B cell (primary cell): ENCODE data around the gene MBOAT7. TPM values are rescaled to one million over a fixed set of nuclear protein-coding genes. Genes with fewer than 3 reads are reported as not detected.
A peak's percentile ranks its signal among the peaks of the same experiment; 100 is the strongest.

Experiments used
- ATAC-seq: fragments of 200-7000 bp; cut with Tn5 transposase; one replicate; pipeline ENCODE4 v1.10.0; 2021; ENCODE audit warnings: low read depth, mild to moderate bottlenecking, moderate number of reproducible peaks, moderate library complexity
- CTCF ChIA-PET: fragments of 350-600 bp; sonication (Branson Sonifier 250); formaldehyde crosslinking; loops from one replicate; lab custom pipeline; 2021; ENCODE audit warnings: antibody characterized with exemption, inconsistent platforms; lab: Charles Lee
- POLR2A ChIA-PET: fragments of 350-600 bp; sonication (Branson Sonifier 250); formaldehyde crosslinking; loops from one replicate; lab custom pipeline; 2021; ENCODE audit warnings: antibody characterized with exemption; lab: Charles Lee
- DNase-seq: peaks from one replicate; pipeline ENCODE4 v3.0.0; 2013
- H2AFZ ChIP-seq: 2 replicates; pipeline ENCODE4 v1.6.1; 2012; ENCODE audit warnings: mild to moderate bottlenecking, low read depth, low read length; ENCODE audit not compliant: insufficient read depth, poor library complexity, severe bottlenecking
- H3K27ac ChIP-seq, 2 donors: 1 replicate in 1 of 2; 2 replicates in 1 of 2; pipeline ENCODE4 v1.5.1; 2012 to 2013; ENCODE audit warnings: low read length in 2 of 2, mild to moderate bottlenecking in 2 of 2, moderate library complexity in 1 of 2
- H3K27me3 ChIP-seq, 4 experiments: fragments of 200-600 bp in 1 of 4; sonication (generic) in 1 of 4; replicated peaks in 1 of 4; 1 replicate in 2 of 4; 2 replicates in 2 of 4; pipeline versions ENCODE4 v1.6.1 to v1.7.0; 2013 to 2016; ENCODE audit warnings: low read length in 3 of 4, mild to moderate bottlenecking in 2 of 4, mixed read lengths in 1 of 4, moderate library complexity in 1 of 4; ENCODE audit not compliant: insufficient read depth in 4 of 4, control insufficient read depth in 3 of 4; ENCODE audit errors: control extremely low read depth in 1 of 4
- H3K36me3 ChIP-seq, 2 experiments: replicated peaks in 1 of 2; 1 replicate in 1 of 2; 2 replicates in 1 of 2; pipeline versions ENCODE4 v1.6.1 to v1.7.1; 2013; ENCODE audit warnings: low read length in 1 of 2; ENCODE audit not compliant: insufficient read depth in 2 of 2, control insufficient read depth in 1 of 2; ENCODE audit errors: control extremely low read depth in 1 of 2, extremely low read depth in 1 of 2
- H3K4me1 ChIP-seq, 2 donors: fragments of 200-600 bp in 1 of 2; sonication (generic) in 1 of 2; 1 replicate in 1 of 2; 2 replicates in 1 of 2; pipeline versions ENCODE4 v1.5.1 to v1.6.1; 2013 to 2017; ENCODE audit warnings: low read length in 2 of 2; ENCODE audit not compliant: control insufficient read depth in 2 of 2, insufficient read depth in 2 of 2
- H3K4me2 ChIP-seq: replicated peaks from 2 replicates; pipeline ENCODE3; 2012; ENCODE audit warnings: mild to moderate bottlenecking, low read depth, low read length; ENCODE audit not compliant: poor library complexity, severe bottlenecking
- H3K4me3 ChIP-seq, 5 experiments: fragments of 200-600 bp in 1 of 5; sonication (generic) in 1 of 5; 1 replicate in 3 of 5; 2 replicates in 2 of 5; pipeline versions ENCODE4 v1.5.1 to v1.7.0; 2011 to 2016; ENCODE audit warnings: low read length in 4 of 5, mild to moderate bottlenecking in 4 of 5, low read depth in 2 of 5, control low read depth in 1 of 5, moderate library complexity in 1 of 5; ENCODE audit not compliant: insufficient read depth in 1 of 5; ENCODE audit errors: control extremely low read depth in 1 of 5, extremely low read depth in 1 of 5
- H3K79me2 ChIP-seq: fragments of 200-600 bp; sonication (generic); one replicate; pipeline ENCODE4 v1.6.0; 2016; ENCODE audit warnings: low read length; ENCODE audit not compliant: control insufficient read depth, insufficient read depth
- H3K9ac ChIP-seq: fragments of 200-600 bp; sonication (generic); 2 replicates; pipeline ENCODE4 v1.6.1; 2017; ENCODE audit warnings: mild to moderate bottlenecking, low read length, moderate library complexity
- H3K9me3 ChIP-seq, 3 donors: one replicate each; pipeline versions ENCODE4 v1.6.1 to v1.7.1; 2013; ENCODE audit warnings: low read length in 2 of 3; ENCODE audit not compliant: control insufficient read depth in 2 of 3, insufficient read depth in 1 of 3; ENCODE audit errors: control extremely low read depth in 1 of 3
- H4K20me1 ChIP-seq: 2 replicates; pipeline ENCODE4 v1.6.0; 2012; ENCODE audit warnings: mild to moderate bottlenecking, low read length; ENCODE audit not compliant: insufficient read depth, control insufficient read depth, poor library complexity, severe bottlenecking
- H3K27ac Mint-ChIP-seq: one replicate; pipeline ENCODE4 v1.8.0; 2021; ENCODE audit warnings: mixed read lengths
- H3K27me3 Mint-ChIP-seq: one replicate; pipeline ENCODE4 v1.8.0; 2021; ENCODE audit warnings: mixed read lengths
- H3K4me1 Mint-ChIP-seq: one replicate; pipeline ENCODE4 v1.8.0; 2021; ENCODE audit warnings: mixed read lengths
- H3K4me3 Mint-ChIP-seq: one replicate; pipeline ENCODE4 v1.8.0; 2021; ENCODE audit warnings: mixed read lengths
- H3K9me3 Mint-ChIP-seq: one replicate; pipeline ENCODE4 v1.8.0; 2022; ENCODE audit warnings: mixed read lengths; ENCODE audit not compliant: insufficient read depth
- EZH2 ChIP-seq: IDR thresholded peaks from 2 replicates; pipeline ENCODE4 v1.6.1; 2012; ENCODE audit warnings: borderline replicate concordance, low read depth, mild to moderate bottlenecking, moderate library complexity, low read length; ENCODE audit not compliant: insufficient read depth, poor library complexity, severe bottlenecking
- WGBS: methylation state at CpG from one replicate; pipeline ENCODE4 v1.1.5; 2013; ENCODE audit warnings: missing lambda C conversion rate; ENCODE audit not compliant: insufficient coverage; 5-methylcytosine and 5-hydroxymethylcytosine counted together
- intact Hi-C: fragments of 100-400 bp; cut with micrococcal nuclease; formaldehyde crosslinking; loops from one replicate; pipeline ENCODE4 v1.10.0; 2022
- polyA plus RNA-seq: library from polyadenylated mRNA; depleted of rRNA; stranded (reverse); fragments of >200 nt; gene quantifications from 2 replicates; pipeline ENCODE4 v1.2.3, GENCODE V29; 2012
- total RNA-seq, 2 donors: library from RNA; stranded (reverse); fragments of 120-200 nt in 1 of 2; gene quantifications; 1 replicate in 1 of 2; 2 replicates in 1 of 2; pipeline versions ENCODE4 v1.2.3 to v1.2.4, GENCODE V29; 2013 to 2022
- TF ChIP-seq, protein P1 (sequence below): fragments of 200-600 bp; IDR thresholded peaks from one replicate; pipeline ENCODE4 v1.8.0; 2022; ENCODE audit warnings: antibody characterized with exemption, mild to moderate bottlenecking

MBOAT7 gene
- total and polyA plus RNA-seq, 2 donors (not counting 1 experiment from before 2014, with no cell fraction given): 22.3 to 34.8 TPM

DNA sequence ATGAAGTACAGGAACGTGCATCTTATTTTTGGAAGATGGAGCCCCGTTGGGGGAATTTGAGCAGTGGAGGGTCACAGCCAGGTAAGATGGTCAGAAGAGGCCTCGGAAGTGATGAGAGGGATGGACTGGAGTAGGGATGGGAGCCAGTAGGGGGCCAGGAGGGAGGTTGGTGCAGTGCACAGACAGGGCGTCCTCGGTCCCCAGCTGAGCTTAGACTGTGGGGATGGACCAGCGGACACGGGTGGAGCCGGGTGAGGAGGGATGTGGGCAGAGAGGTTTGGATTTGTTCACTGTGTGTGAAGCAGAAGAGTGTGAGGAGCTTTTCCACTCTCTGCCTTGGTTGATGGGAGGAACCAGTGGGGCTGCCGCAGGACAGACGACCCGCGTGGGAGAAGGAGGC lies 21.9 kb upstream of the MBOAT7 start:
- Mint-ChIP-seq H3K4me3 (no peak overlapping the region), H3K9me3 (no peaks in the 10 kb centered on the region), H3K27ac (peak overlapping the region; percentile 62), H3K4me1 (peaks cover 39% of the 10 kb centered on the region), H3K27me3 (no peaks in the 10 kb centered on the region)
- H3K27me3 ChIP-seq: no peaks in the 10 kb centered on the region
- H3K36me3 ChIP-seq: peaks cover 0 to 16% of the 10 kb centered on the region in 2 experiments
- H3K4me2 ChIP-seq: no peak overlapping the region
- H3K4me1 ChIP-seq: peaks cover 12 to 46% of the 10 kb centered on the region in 2 donors
- no peak overlapping the region for H3K9ac ChIP-seq
- H3K27ac ChIP-seq: peak overlapping the region in 1 of 2 donors; percentile 26
- no peak for DNase-seq
- no peak overlapping the region for H2AFZ ChIP-seq
- TF ChIP-seq, protein P1, sequence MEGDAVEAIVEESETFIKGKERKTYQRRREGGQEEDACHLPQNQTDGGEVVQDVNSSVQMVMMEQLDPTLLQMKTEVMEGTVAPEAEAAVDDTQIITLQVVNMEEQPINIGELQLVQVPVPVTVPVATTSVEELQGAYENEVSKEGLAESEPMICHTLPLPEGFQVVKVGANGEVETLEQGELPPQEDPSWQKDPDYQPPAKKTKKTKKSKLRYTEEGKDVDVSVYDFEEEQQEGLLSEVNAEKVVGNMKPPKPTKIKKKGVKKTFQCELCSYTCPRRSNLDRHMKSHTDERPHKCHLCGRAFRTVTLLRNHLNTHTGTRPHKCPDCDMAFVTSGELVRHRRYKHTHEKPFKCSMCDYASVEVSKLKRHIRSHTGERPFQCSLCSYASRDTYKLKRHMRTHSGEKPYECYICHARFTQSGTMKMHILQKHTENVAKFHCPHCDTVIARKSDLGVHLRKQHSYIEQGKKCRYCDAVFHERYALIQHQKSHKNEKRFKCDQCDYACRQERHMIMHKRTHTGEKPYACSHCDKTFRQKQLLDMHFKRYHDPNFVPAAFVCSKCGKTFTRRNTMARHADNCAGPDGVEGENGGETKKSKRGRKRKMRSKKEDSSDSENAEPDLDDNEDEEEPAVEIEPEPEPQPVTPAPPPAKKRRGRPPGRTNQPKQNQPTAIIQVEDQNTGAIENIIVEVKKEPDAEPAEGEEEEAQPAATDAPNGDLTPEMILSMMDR: no peak
- no peak for TF ChIP-seq EZH2
- WGBS: 84% methylated on average over 12 of the region's 12 CpGs
- intact Hi-C loops: no loop called here
- no peaks in the 10 kb centered on the region for H3K9me3 ChIP-seq
- H4K20me1 ChIP-seq: peaks cover 49% of the 10 kb centered on the region
- ChIA-PET CTCF (interaction anchor here (1.2 kb wide), 1 partner anchor 22 kb away, joined by 3 read pairs; the partner anchor contains the start of gene MBOAT7), POLR2A (interaction anchor here (1.1 to 1.4 kb wide), 2 partner anchors 11 to 12 kb away, joined by 3 to 5 read pairs; partner anchors contain the start of gene RPS9)
- peaks cover 47% of the 10 kb centered on the region for H3K79me2 ChIP-seq
- no peak for ATAC-seq
- no peak overlapping the region for H3K4me3 ChIP-seq

DNA sequence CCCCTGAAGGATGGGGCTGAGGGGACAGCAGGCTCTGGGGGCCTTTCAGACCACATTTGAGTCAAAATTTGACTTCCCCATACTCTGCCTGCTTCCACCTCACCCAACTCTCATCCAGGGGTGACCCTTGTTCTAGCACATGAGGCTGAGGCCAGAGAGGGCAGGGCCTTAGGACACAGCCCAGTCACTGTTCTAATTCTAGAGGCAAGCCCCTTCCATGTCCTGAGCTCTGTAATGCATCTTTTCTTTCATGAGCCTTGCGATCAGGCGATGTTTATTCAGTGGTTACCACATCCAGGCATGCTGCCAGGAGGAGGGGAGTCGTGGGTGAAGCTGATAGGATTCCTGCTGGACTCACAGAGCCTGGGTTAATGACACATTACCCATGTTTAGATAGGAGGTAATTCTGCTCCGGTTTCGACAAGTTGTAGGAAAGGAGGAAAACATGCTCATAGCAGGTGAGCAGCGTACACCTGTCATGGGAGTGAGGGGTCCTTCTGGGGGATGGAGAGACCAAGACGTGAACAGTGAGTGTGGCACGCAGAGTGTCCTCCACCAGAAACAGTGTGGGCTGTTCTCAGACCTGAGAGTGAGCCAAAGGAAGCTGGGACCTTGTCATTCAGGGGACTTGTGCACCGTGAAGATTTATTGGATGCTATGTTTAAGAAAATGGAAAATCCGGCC lies 20.6 kb upstream of the MBOAT7 start:
- no peaks in the 10 kb centered on the region for H3K9me3 Mint-ChIP-seq
- DNase-seq (no peak), ATAC-seq (peak; percentile 9)
- H3K9ac ChIP-seq: no peak overlapping the region
- TF ChIP-seq, protein P1: no peak
- no peak for TF ChIP-seq EZH2
- H3K27ac ChIP-seq: peak overlapping the region in 1 of 2 donors; percentile 16
- H3K27ac Mint-ChIP-seq: peak overlapping the region; percentile 66
- no peak overlapping the region for H2AFZ ChIP-seq
- H3K79me2 ChIP-seq: peaks cover 60% of the 10 kb centered on the region
- no peak overlapping the region for H3K4me3 ChIP-seq
- H3K4me1 Mint-ChIP-seq: peaks cover 48% of the 10 kb centered on the region
- no peaks in the 10 kb centered on the region for H3K27me3 Mint-ChIP-seq
- no peaks in the 10 kb centered on the region for H3K9me3 ChIP-seq
- 39% methylated on average over 9 of the region's 10 CpGs for WGBS
- H3K4me1 ChIP-seq: peaks cover 17 to 50% of the 10 kb centered on the region in 2 donors
- H3K36me3 ChIP-seq: peaks cover 0 to 29% of the 10 kb centered on the region in 2 experiments
- H3K4me2 ChIP-seq: no peak overlapping the region
- H4K20me1 ChIP-seq: peaks cover 62% of the 10 kb centered on the region
- no peaks in the 10 kb centered on the region for H3K27me3 ChIP-seq
- ChIA-PET CTCF (interaction anchor here (1.2 kb wide), 1 partner anchor 21 kb away, joined by 3 read pairs; the partner anchor contains the start of gene MBOAT7), POLR2A (no interaction called here)
- intact Hi-C loops: no loop called here
- H3K4me3 Mint-ChIP-seq: peak overlapping the region; percentile 30
